ENCODE measurements around the gene YPEL4.

- no peak for TF ChIP-seq CTCF (conservative IDR thresholded peaks at IDR 0.05; ENCODE audit: low read length)
- TF ChIP-seq EZH2phosphoT487 (IDR thresholded peaks at IDR 0.05; ENCODE audit: borderline replicate concordance): no peak
Measured at GRCh38 chr11:57643802-57644201, 5.9 kb downstream of the YPEL4 start.
